Nucleus accumbens (tissue), 56 donors: ENCODE results near the gene RNASEL.
"Not testable (repeated sequence)": the region's sequence is repeated elsewhere in the genome, so short reads cannot be mapped to it uniquely, and the experiment has no call there.

ENCODE experiments used
- DNase-seq, 56 donors: peaks; one replicate each; lab custom pipeline; 2025; lab: John Stamatoyannopoulos, UW

The RNASEL gene

GRCh38 chr1:182565537-182565936, 23.5 kb downstream of the RNASEL start:
- DNase-seq, result no peak

GRCh38 chr1:182564406-182565004, 24.6 kb downstream of the RNASEL start:
- DNase-seq, result no peak

- DNase-seq, result no peak
Observed at GRCh38 chr1:182563095-182563494, 26.0 kb downstream of the RNASEL start.

GRCh38 chr1:182561456-182561855, 27.6 kb downstream of the RNASEL start:
- no peak for DNase-seq

- DNase-seq, result no peak
Observed at GRCh38 chr1:182560392-182560984, 28.6 kb downstream of the RNASEL start.

- DNase-seq, result no peak
Observed at GRCh38 chr1:182556279-182556678, 32.8 kb downstream of the RNASEL start.

- no peak for DNase-seq
Observed at GRCh38 chr1:182555493-182555892, 33.6 kb downstream of the RNASEL start.

GRCh38 chr1:182552527-182552926, 36.5 kb downstream of the RNASEL start:
- no peak for DNase-seq

GRCh38 chr1:182549811-182550210, 39.2 kb downstream of the RNASEL start:
- no peak for DNase-seq

GRCh38 chr1:182549346-182549745, 39.7 kb downstream of the RNASEL start:
- no peak for DNase-seq

- no peak for DNase-seq
Observed at GRCh38 chr1:182533896-182534295, 55.2 kb downstream of the RNASEL start.

GRCh38 chr1:182528206-182528605, 60.9 kb downstream of the RNASEL start:
- DNase-seq, result not testable (repeated sequence)

- no peak for DNase-seq
Observed at GRCh38 chr1:182527680-182528079, 61.4 kb downstream of the RNASEL start.

GRCh38 chr1:182525342-182525741, 63.7 kb downstream of the RNASEL start:
- no peak for DNase-seq
